HEK293T (cell line): Measurements from ENCODE around the gene TRIP4.

ENCODE experiments used
- ARNT ChIP-seq: fragments of 450-650 bp; IDR thresholded peaks from 2 replicates; pipeline ENCODE4 v1.6.1; 2017; ENCODE audit warnings: mild to moderate bottlenecking
- BHLHE40 ChIP-seq: fragments of 450-650 bp; IDR thresholded peaks from 2 replicates; pipeline ENCODE4 v1.6.1; 2016; ENCODE audit warnings: mild to moderate bottlenecking, moderate library complexity, borderline replicate concordance
- CTBP1 ChIP-seq: fragments of 450-650 bp; IDR thresholded peaks from 2 replicates; pipeline ENCODE4 v1.6.1; 2016; ENCODE audit warnings: borderline replicate concordance
- ELF4 ChIP-seq: fragments of 450-650 bp; IDR thresholded peaks from 2 replicates; pipeline ENCODE4 v1.6.1; 2017; ENCODE audit warnings: antibody characterized with exemption
- FOXA1 ChIP-seq: fragments of 450-650 bp; IDR thresholded peaks from 2 replicates; pipeline ENCODE4 v1.6.1; 2016; ENCODE audit warnings: mild to moderate bottlenecking
- FOXM1 ChIP-seq: fragments of 450-650 bp; IDR thresholded peaks from 2 replicates; pipeline ENCODE4 v1.6.1; 2017; ENCODE audit warnings: mild to moderate bottlenecking, borderline replicate concordance
- HDGF ChIP-seq: fragments of 450-650 bp; IDR thresholded peaks from 2 replicates; pipeline ENCODE4 v1.6.1; 2017; ENCODE audit warnings: antibody characterized with exemption, borderline replicate concordance
- NFRKB ChIP-seq: fragments of 450-650 bp; IDR thresholded peaks from 2 replicates; pipeline ENCODE4 v1.6.1; 2016; ENCODE audit warnings: mild to moderate bottlenecking, moderate library complexity
- PKNOX1 ChIP-seq: fragments of 450-650 bp; IDR thresholded peaks from 2 replicates; pipeline ENCODE4 v1.6.1; 2016
- SP1 ChIP-seq: fragments of 450-650 bp; IDR thresholded peaks from 2 replicates; pipeline ENCODE4 v1.6.1; 2017
- SUZ12 ChIP-seq: fragments of 450-650 bp; IDR thresholded peaks from 2 replicates; pipeline ENCODE4 v1.6.1; 2016; ENCODE audit warnings: mild to moderate bottlenecking
- TARDBP ChIP-seq: fragments of 450-650 bp; IDR thresholded peaks from 2 replicates; pipeline ENCODE4 v1.6.1; 2016

- no peak for TF ChIP-seq FOXM1
- no peak for TF ChIP-seq NFRKB
- no peak for TF ChIP-seq SP1
- TF ChIP-seq SUZ12 = no peak
- TF ChIP-seq PKNOX1 = 0 out of 2 replicates have a peak, but pooled peaks have one; percentile 3
- no peak for TF ChIP-seq ARNT
- TF ChIP-seq BHLHE40 = no peak
- TF ChIP-seq TARDBP = no peak
- no peak for TF ChIP-seq FOXA1
- no peak for TF ChIP-seq CTBP1
- no peak for TF ChIP-seq ELF4
- TF ChIP-seq HDGF = no peak
These were observed 71.6 kb downstream of the TRIP4 start for GRCh38 chr15:64459066-64459781.
